Naive thymus-derived CD4-positive, alpha-beta T cell (primary cell): ENCODE measurements around the gene NXPE3. TPM values are rescaled to one million over a fixed set of nuclear protein-coding genes. Genes with fewer than 3 reads are reported as not detected.
A peak's percentile ranks its signal among the peaks of the same experiment; 100 is the strongest.

Source experiments
- ATAC-seq: fragments of 150-1000 bp; cut with Tn5 transposase; 2 replicates; pipeline ENCODE4 v1.10.0; 2021; ENCODE audit warnings: mild to moderate bottlenecking, moderate library complexity
- CTCF ChIA-PET: fragments of 350-600 bp; sonication (Branson Sonifier 250); formaldehyde crosslinking; loops from one replicate; lab custom pipeline; 2021; ENCODE audit warnings: antibody characterized with exemption; lab: Charles Lee
- POLR2A ChIA-PET: fragments of 350-600 bp; sonication (Branson Sonifier 250); formaldehyde crosslinking; loops from one replicate; lab custom pipeline; 2021; ENCODE audit warnings: antibody characterized with exemption, inconsistent platforms; lab: Charles Lee
- DNase-seq, 9 donors: peaks; one replicate each; pipeline versions ENCODE4 v3.0.0 to v3.0.0-alpha.2; 2020 to 2022; ENCODE audit warnings: mixed read lengths in 1 of 9
- H3K27ac ChIP-seq: one replicate; pipeline ENCODE4 v1.7.0; 2013; ENCODE audit warnings: mild to moderate bottlenecking, low read depth, low read length, moderate library complexity
- H3K27me3 ChIP-seq, 2 donors: one replicate each; pipeline ENCODE4 v1.7.0; 2013; ENCODE audit warnings: low read length in 2 of 2, mild to moderate bottlenecking in 2 of 2, moderate library complexity in 2 of 2; ENCODE audit not compliant: control insufficient read depth in 2 of 2, insufficient read depth in 2 of 2
- H3K36me3 ChIP-seq, 3 experiments: 1 replicate in 2 of 3; 2 replicates in 1 of 3; pipeline ENCODE4 v1.7.0; 2013; ENCODE audit warnings: low read length in 3 of 3, mild to moderate bottlenecking in 3 of 3, moderate library complexity in 1 of 3; ENCODE audit not compliant: insufficient read depth in 3 of 3, control insufficient read depth in 2 of 3
- H3K4me1 ChIP-seq, 2 donors: one replicate each; pipeline ENCODE4 v1.7.0; 2013; ENCODE audit warnings: low read length in 2 of 2, mild to moderate bottlenecking in 2 of 2, moderate library complexity in 1 of 2; ENCODE audit not compliant: control insufficient read depth in 2 of 2, insufficient read depth in 2 of 2
- H3K4me3 ChIP-seq: 2 replicates; pipeline ENCODE4 v1.7.0; 2013; ENCODE audit warnings: mild to moderate bottlenecking, low read length
- H3K9me3 ChIP-seq, 3 experiments: 1 replicate in 2 of 3; 2 replicates in 1 of 3; pipeline ENCODE4 v1.7.0; 2013; ENCODE audit warnings: low read length in 3 of 3; ENCODE audit not compliant: control insufficient read depth in 2 of 3
- H3K27ac Mint-ChIP-seq, 9 donors: one replicate each; pipeline ENCODE4 v1.8.0; 2020 to 2022; ENCODE audit warnings: mixed read lengths in 9 of 9, mild to moderate bottlenecking in 8 of 9, moderate library complexity in 5 of 9, inconsistent platforms in 2 of 9
- H3K27me3 Mint-ChIP-seq, 5 donors: one replicate each; pipeline ENCODE4 v1.8.0; 2021 to 2022; ENCODE audit warnings: mixed read lengths in 5 of 5, mild to moderate bottlenecking in 1 of 5
- H3K36me3 Mint-ChIP-seq, 5 donors: one replicate each; pipeline ENCODE4 v1.8.0; 2020 to 2022; ENCODE audit warnings: mixed read lengths in 5 of 5, mild to moderate bottlenecking in 3 of 5, inconsistent platforms in 1 of 5
- H3K4me1 Mint-ChIP-seq, 7 donors: one replicate each; pipeline ENCODE4 v1.8.0; 2020 to 2022; ENCODE audit warnings: mixed read lengths in 7 of 7, mild to moderate bottlenecking in 3 of 7, inconsistent platforms in 1 of 7
- H3K4me3 Mint-ChIP-seq, 10 donors: one replicate each; pipeline ENCODE4 v1.8.0; 2020 to 2022; ENCODE audit warnings: mild to moderate bottlenecking in 10 of 10, mixed read lengths in 10 of 10, moderate library complexity in 6 of 10, inconsistent platforms in 2 of 10
- H3K9me3 Mint-ChIP-seq, 11 donors: one replicate each; pipeline ENCODE4 v1.8.0; 2020 to 2022; ENCODE audit warnings: mixed read lengths in 11 of 11, mild to moderate bottlenecking in 4 of 11, inconsistent platforms in 1 of 11, moderate library complexity in 1 of 11
- intact Hi-C, 2 donors: fragments of 100-400 bp; cut with micrococcal nuclease; formaldehyde crosslinking; loops; one replicate each; pipeline ENCODE4 v1.15.1; 2023
- polyA plus RNA-seq, 2 donors: library from polyadenylated mRNA; unstranded; fragments of 300-500 nt; fragmentation: Illumina TruSeq; gene quantifications; one replicate each; pipeline ENCODE4 v1.2.3, GENCODE V29; 2021
- total RNA-seq, 6 experiments: library from RNA in 5 of 6; stranded (reverse) in 5 of 6; gene quantifications; 1 replicate in 5 of 6; 2 replicates in 1 of 6; pipeline ENCODE4 v1.2.3 and lab custom pipeline; 2021 to 2026

The NXPE3 gene
- total and polyA plus RNA-seq, 7 experiments from 2014 or later, result 25.9 to 71.0 (median 39.3) TPM

DNA sequence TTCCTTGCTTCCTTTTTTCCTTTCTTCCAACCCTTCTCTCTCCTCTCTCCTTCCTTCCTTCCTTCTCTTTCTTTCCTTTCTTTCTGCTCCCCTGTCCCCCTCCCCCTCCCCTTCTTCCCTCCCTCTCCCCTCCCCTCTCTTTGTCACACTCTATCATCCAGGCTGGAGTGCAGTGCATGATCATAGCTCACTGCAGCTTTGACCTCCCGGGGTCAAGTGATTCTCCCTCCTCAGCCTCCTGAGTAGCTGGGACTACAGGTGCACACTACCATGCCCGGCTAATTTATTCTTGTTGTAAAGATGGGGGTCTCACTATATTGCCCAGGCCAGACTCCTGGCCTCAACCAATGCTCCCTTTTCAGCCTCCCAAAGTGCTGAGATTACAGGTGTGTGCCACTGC is 89.0 kb downstream of the NXPE3 start:
- Histone ChIP-seq H3K4me1 (no peaks in the 10 kb centered on the region), H3K27me3 (no peaks in the 10 kb centered on the region), H3K9me3 (no peaks in the 10 kb centered on the region), H3K36me3 (no peaks in the 10 kb centered on the region), H3K27ac (no peak overlapping the region), H3K4me3 (no peak overlapping the region)
- no peak for ATAC-seq
- H3K27me3 Mint-ChIP-seq, result peaks cover 0 to 4% (median 0%) of the 10 kb centered on the region in 5 donors
- H3K4me3 Mint-ChIP-seq, result no peak overlapping the region
- H3K27ac Mint-ChIP-seq, result peak overlapping the region in 1 of 9 donors; percentile 68
- peaks cover 0 to 9% (median 4%) of the 10 kb centered on the region in 7 donors for H3K4me1 Mint-ChIP-seq
- peaks cover 0 to 4% (median 0%) of the 10 kb centered on the region in 11 donors for H3K9me3 Mint-ChIP-seq
- CTCF ChIA-PET, result interaction anchor here (0.9 to 1.1 kb wide), 2 partner anchors 59 to 357 kb away, joined by 3 to 4 read pairs; no protein-coding TSS in a partner anchor
- DNase-seq, result no peak
- H3K36me3 Mint-ChIP-seq, result peaks cover 0 to 2% (median 0%) of the 10 kb centered on the region in 5 donors
- POLR2A ChIA-PET, result interaction anchor here (1.2 kb wide), 1 partner anchor 246 kb away, joined by 4 read pairs; no protein-coding TSS in a partner anchor
- intact Hi-C loops, result no loop called here

DNA sequence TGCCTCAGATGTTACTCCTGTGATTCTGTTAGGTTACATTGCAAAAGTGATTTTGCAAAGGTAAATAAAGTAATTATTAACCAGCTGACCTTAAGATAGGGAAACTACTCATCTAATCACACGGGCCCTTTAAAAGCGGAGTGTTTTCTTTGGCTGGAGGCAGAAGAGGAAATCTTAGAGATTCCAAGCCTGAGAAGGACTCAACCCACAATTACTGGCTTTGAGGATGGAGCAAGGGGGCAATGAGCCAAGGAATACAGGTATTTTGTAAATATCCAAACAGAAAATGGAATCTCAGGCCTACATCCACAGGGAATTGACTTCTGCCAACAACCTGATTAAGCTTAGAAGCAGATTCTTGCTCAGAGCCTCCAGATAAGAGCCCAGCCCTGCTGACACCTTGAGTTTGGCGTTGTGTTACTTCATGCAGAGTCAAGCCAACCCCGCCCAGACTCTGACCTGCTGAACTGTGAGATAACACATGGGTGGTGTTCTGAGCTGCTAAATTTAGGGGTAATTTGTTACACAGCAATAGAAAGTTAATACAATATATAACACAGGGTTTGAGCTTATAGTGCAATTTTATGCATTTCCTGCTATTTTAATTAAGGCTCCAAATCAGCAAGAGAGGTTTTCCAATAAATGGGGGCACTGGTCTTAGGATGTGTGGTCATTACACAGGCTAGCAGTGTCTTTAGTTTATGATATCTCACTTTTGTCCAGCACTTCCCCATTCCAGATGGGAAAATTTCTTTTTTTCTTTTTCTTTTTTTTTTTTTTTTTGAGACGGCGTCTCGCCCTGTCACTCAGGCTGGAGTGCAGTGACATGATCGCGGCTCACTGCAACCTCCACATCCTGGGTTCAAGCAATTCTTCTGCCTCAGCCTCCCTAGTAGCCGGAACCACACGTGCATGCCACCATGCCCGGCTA is 89.8 kb downstream of the NXPE3 start:
- H3K4me3 Mint-ChIP-seq, result no peak overlapping the region
- H3K4me1 Mint-ChIP-seq, result peaks cover 0 to 9% (median 2%) of the 10 kb centered on the region in 7 donors
- Histone ChIP-seq H3K4me1 (no peaks in the 10 kb centered on the region), H3K27me3 (no peaks in the 10 kb centered on the region), H3K27ac (no peak overlapping the region), H3K36me3 (no peaks in the 10 kb centered on the region), H3K4me3 (no peak overlapping the region), H3K9me3 (no peaks in the 10 kb centered on the region)
- ATAC-seq, result no peak
- POLR2A ChIA-PET, result interaction anchor here (0.5 to 1.2 kb wide), 5 partner anchors 9 to 357 kb away, joined by 3 to 4 read pairs (median 3); partner anchors contain the start of gene NXPE3
- peaks cover 0 to 7% (median 0%) of the 10 kb centered on the region in 11 donors for H3K9me3 Mint-ChIP-seq
- peaks cover 0 to 7% (median 0%) of the 10 kb centered on the region in 5 donors for H3K36me3 Mint-ChIP-seq
- DNase-seq, result no peak
- H3K27ac Mint-ChIP-seq, result no peak overlapping the region
- intact Hi-C loops, result no loop called here
- CTCF ChIA-PET, result interaction anchor here (0.8 kb wide), 1 partner anchor 17 kb away, joined by 4 read pairs; no protein-coding TSS in a partner anchor
- H3K27me3 Mint-ChIP-seq, result peaks cover 0 to 4% (median 0%) of the 10 kb centered on the region in 5 donors

DNA sequence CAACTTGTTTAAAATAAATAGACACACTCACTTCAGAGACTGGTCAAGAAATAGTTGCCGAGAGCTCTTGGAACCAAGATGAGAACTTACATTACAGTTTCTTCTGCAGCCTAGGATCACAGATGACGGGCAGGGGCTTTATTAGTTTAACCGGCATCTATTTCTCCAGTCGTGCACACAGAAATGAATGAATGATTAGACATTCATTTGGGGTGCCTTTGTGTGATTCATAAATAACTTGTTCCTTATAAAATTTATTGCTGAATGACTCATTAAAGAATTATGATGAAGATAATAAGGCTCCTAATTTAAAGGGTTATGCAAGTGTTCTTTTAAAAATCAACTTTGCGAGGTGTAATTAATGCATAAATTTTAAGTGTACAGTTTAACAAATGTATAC is 91.1 kb downstream of the NXPE3 start:
- no peak for DNase-seq
- no peak overlapping the region for H3K27ac Mint-ChIP-seq
- H3K36me3 ChIP-seq, result no peaks in the 10 kb centered on the region
- peaks cover 0 to 9% (median 2%) of the 10 kb centered on the region in 7 donors for H3K4me1 Mint-ChIP-seq
- H3K4me3 ChIP-seq, result no peak overlapping the region
- H3K36me3 Mint-ChIP-seq, result peaks cover 0 to 9% (median 4%) of the 10 kb centered on the region in 5 donors
- intact Hi-C loops, result no loop called here
- H3K27ac ChIP-seq, result no peak overlapping the region
- ChIA-PET POLR2A (no interaction called here), CTCF (interaction anchor here (0.6 kb wide), 1 partner anchor 355 kb away, joined by 3 read pairs; no protein-coding TSS in a partner anchor)
- peaks cover 0 to 9% (median 0%) of the 10 kb centered on the region in 11 donors for H3K9me3 Mint-ChIP-seq
- no peaks in the 10 kb centered on the region for H3K4me1 ChIP-seq
- H3K27me3 ChIP-seq, result no peaks in the 10 kb centered on the region
- H3K4me3 Mint-ChIP-seq, result no peak overlapping the region
- no peaks in the 10 kb centered on the region for H3K9me3 ChIP-seq
- no peak for ATAC-seq
- peaks cover 0 to 4% (median 0%) of the 10 kb centered on the region in 5 donors for H3K27me3 Mint-ChIP-seq

DNA sequence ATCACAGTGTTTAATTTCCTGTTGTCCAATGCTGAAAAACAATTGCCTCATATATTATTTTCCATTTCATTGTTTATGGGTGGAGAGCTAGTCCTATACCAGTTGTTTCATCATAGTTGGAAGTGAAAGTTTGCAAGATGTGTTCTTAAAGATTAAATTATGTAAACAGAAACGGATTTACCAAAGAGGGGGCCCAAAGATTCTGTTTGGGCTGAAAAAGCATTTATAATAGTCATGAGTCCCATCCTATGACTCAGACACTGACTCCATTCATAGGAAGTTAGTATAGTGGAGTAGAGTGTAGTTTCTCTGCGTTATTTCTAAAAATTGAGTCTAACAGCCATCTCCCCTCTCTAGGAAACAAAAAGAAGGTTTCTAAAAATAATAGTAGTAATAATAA is 94.6 kb downstream of the NXPE3 start:
- POLR2A ChIA-PET, result no interaction called here
- H3K4me3 ChIP-seq, result no peak overlapping the region
- no peaks in the 10 kb centered on the region for H3K9me3 ChIP-seq
- H3K4me1 Mint-ChIP-seq, result peaks cover 0 to 4% (median 0%) of the 10 kb centered on the region in 7 donors
- CTCF ChIA-PET, result no interaction called here
- no peaks in the 10 kb centered on the region for H3K27me3 ChIP-seq
- H3K4me3 Mint-ChIP-seq, result no peak overlapping the region
- intact Hi-C loops, result no loop called here
- DNase-seq, result no peak
- H3K27me3 Mint-ChIP-seq, result peaks cover 0 to 2% (median 0%) of the 10 kb centered on the region in 5 donors
- H3K36me3 Mint-ChIP-seq, result peaks cover 0 to 11% (median 4%) of the 10 kb centered on the region in 5 donors
- no peaks in the 10 kb centered on the region for H3K36me3 ChIP-seq
- no peak overlapping the region for H3K27ac Mint-ChIP-seq
- peaks cover 0 to 14% (median 0%) of the 10 kb centered on the region in 11 donors for H3K9me3 Mint-ChIP-seq
- peak; percentile 73 for ATAC-seq
- H3K4me1 ChIP-seq, result no peaks in the 10 kb centered on the region
- no peak overlapping the region for H3K27ac ChIP-seq

DNA sequence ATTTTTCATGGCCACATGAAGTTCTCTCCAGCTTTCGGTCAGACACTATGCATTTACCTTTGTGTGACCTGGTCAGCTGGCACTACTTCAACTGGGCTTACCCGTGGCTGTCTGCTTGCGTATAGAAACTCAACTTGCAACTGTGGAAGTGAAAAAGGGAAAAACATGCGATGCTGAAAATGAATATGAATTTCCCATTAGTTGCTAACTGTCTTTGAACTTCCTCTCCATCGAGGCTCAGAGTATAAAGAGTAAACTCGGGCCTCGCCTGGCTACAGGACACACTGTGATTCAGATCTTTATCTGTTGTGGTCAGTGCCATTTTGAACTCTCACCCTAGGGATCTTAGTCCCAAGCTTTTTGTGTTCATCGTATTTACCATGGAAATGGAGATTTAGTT is 97.1 kb downstream of the NXPE3 start:
- H3K27ac Mint-ChIP-seq, result no peak overlapping the region
- Histone ChIP-seq H3K4me1 (no peaks in the 10 kb centered on the region), H3K27me3 (no peaks in the 10 kb centered on the region), H3K4me3 (no peak overlapping the region), H3K9me3 (no peaks in the 10 kb centered on the region), H3K27ac (no peak overlapping the region), H3K36me3 (no peaks in the 10 kb centered on the region)
- intact Hi-C loops, result loop anchor here in 1 of 2 donors (5.0 kb wide), 1 partner anchor 41 kb away; no protein-coding TSS in a partner anchor
- peaks cover 0 to 10% (median 0%) of the 10 kb centered on the region in 7 donors for H3K4me1 Mint-ChIP-seq
- no peak for DNase-seq
- H3K27me3 Mint-ChIP-seq, result peaks cover 0 to 2% (median 0%) of the 10 kb centered on the region in 5 donors
- peaks cover 0 to 11% (median 4%) of the 10 kb centered on the region in 5 donors for H3K36me3 Mint-ChIP-seq
- no peak overlapping the region for H3K4me3 Mint-ChIP-seq
- peaks cover 0 to 17% (median 0%) of the 10 kb centered on the region in 11 donors for H3K9me3 Mint-ChIP-seq
- ChIA-PET CTCF (interaction anchor here (1.0 kb wide), 1 partner anchor 9 kb away, joined by 3 read pairs; no protein-coding TSS in a partner anchor), POLR2A (interaction anchor here (0.7 to 1.3 kb wide), 4 partner anchors 11 to 122 kb away, joined by 3 to 4 read pairs (median 3); no protein-coding TSS in a partner anchor)
- peak; percentile 51 for ATAC-seq
